HG02623 (cell line): ENCODE data around the gene SRM.
"Not testable (repeated sequence)": the region's sequence is repeated elsewhere in the genome, so short reads cannot be mapped to it uniquely, and the experiment has no call there.

Experiments
- ATAC-seq: cut with Tn5 transposase; IDR thresholded peaks from one replicate; pipeline ENCODE4 v1.9.1; 2021; ENCODE audit warnings: moderate library complexity; ENCODE audit not compliant: unreplicated experiment

Gene SRM

GRCh38 chr1:11065796-11066195 is 6.0 kb upstream of the SRM start:
- no peak for ATAC-seq

GRCh38 chr1:11064942-11065341 is 5.1 kb upstream of the SRM start:
- ATAC-seq = no peak

- not testable (repeated sequence) for ATAC-seq
These were observed 4.2 kb upstream of the SRM start for GRCh38 chr1:11063937-11064537.

GRCh38 chr1:11062965-11063401 is 3.2 kb upstream of the SRM start:
- ATAC-seq = no peak

GRCh38 chr1:11061652-11062365 is 2.0 kb upstream of the SRM start:
- no peak for ATAC-seq

- ATAC-seq = no peak
These were observed 457 bp downstream of the SRM start for GRCh38 chr1:11059155-11059967.

GRCh38 chr1:11058595-11059154 is 1.1 kb downstream of the SRM start:
- no peak for ATAC-seq

- no peak for ATAC-seq
These were observed 1.8 kb downstream of the SRM start for GRCh38 chr1:11058026-11058425.

- ATAC-seq = no peak
These were observed 2.3 kb downstream of the SRM start for GRCh38 chr1:11057477-11057876.

GRCh38 chr1:11056504-11056903 is 3.3 kb downstream of the SRM start:
- no peak for ATAC-seq

- ATAC-seq = no peak
These were observed 4.1 kb downstream of the SRM start for GRCh38 chr1:11055676-11056075.

GRCh38 chr1:11054666-11055065 is 5.2 kb downstream of the SRM start:
- ATAC-seq = no peak

- ATAC-seq = no peak
These were observed 5.6 kb downstream of the SRM start for GRCh38 chr1:11054181-11054580.

GRCh38 chr1:11053758-11054137 is 6.1 kb downstream of the SRM start:
- ATAC-seq = no peak

- no peak for ATAC-seq
These were observed 6.7 kb downstream of the SRM start for GRCh38 chr1:11052839-11053757.

- no peak for ATAC-seq
These were observed 7.9 kb downstream of the SRM start for GRCh38 chr1:11051781-11052511.

GRCh38 chr1:11051121-11051520 is 8.7 kb downstream of the SRM start:
- not testable (repeated sequence) for ATAC-seq

GRCh38 chr1:11046625-11047365 is 13.0 kb downstream of the SRM start, which contains the start of gene MASP2:
TSS of gene MASP2 (minus strand) at chr1:11047239. CDS start at chr1:11047207, 32 bp downstream.
- no peak for ATAC-seq

- ATAC-seq = no peak
These were observed 13.6 kb downstream of the SRM start for GRCh38 chr1:11046270-11046566.
